Right lobe of liver (tissue), 4 donors: ENCODE data around the gene COL25A1.

Experiments
- CTCF ChIP-seq, 4 donors: fragments of 200-600 bp in 3 of 4; fragments of 450-650 bp in 1 of 4; IDR thresholded peaks; one replicate each; pipeline versions ENCODE4 v1.5.1 to v1.8.0; 2016 to 2022; ENCODE audit warnings: antibody characterized with exemption in 4 of 4, mild to moderate bottlenecking in 2 of 4
- POLR2A ChIP-seq: fragments of 450-650 bp; IDR thresholded peaks from one replicate; pipeline ENCODE4 v1.6.1; 2017; ENCODE audit warnings: antibody characterized with exemption, mild to moderate bottlenecking
- donor health status: DM: no; HTN: no; CAD: no.
- donor health status: DM: no; HTN: no; CAD: no.
- donor health status: DM: no; HTN: yes; CAD: no.

- no peak for TF ChIP-seq CTCF (IDR thresholded peaks at IDR 0.05)
- no peak for TF ChIP-seq POLR2A
Measured at GRCh38 chr4:109121561-109121960, 180.9 kb downstream of the COL25A1 start.
